Islet of Langerhans (tissue), 1 donor: ENCODE data around the gene VWA3A.
"Not testable (repeated sequence)": the region's sequence is repeated elsewhere in the genome, so short reads cannot be mapped to it uniquely, and the experiment has no call there.

ENCODE experiments used
- FAIRE-seq: peaks from one replicate; lab custom pipeline; 2011; peaks lifted over from hg19 to GRCh38; lab: Jason Lieb, UNC

VWA3A gene

DNA sequence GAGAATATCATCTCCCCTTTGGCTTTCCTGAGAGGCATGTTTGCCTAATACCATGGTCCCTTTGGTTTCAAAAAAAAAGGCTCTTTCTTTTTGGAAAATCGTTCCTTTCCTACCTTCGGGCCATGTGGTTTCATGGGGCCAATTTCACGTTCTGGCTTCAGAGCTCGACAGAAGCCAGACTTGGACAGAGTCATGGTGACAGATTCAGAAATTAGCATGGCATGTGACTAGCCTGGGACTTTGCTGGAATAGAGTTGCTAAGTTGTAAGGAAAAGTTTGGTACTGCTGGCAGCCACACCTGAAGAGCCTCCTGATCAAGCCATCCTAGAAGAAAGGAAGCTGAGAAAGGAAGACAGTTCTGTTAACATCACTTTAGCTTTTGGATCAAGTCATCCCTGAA, 2.4 kb upstream of the VWA3A start:
- no peak for FAIRE-seq

DNA sequence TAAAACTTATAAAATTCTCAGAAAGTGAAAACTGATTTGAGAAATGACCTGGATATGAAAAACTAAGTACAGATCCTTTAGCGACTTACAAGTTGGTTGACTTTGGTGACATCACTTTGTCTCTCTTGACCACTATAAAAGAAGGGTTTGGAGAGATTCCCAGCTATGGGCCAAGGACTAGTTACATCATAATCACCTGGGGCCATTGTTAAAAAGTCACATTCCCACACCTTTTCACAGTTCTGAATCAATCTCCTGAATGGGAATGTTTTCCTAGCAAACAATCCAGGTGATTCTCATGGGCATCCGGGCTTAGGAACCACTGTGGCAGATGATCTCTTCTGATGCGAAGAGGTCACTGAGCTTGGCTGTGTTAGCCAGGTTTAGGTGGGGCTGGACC, 620 bp upstream of the VWA3A start:
- no peak for FAIRE-seq

DNA sequence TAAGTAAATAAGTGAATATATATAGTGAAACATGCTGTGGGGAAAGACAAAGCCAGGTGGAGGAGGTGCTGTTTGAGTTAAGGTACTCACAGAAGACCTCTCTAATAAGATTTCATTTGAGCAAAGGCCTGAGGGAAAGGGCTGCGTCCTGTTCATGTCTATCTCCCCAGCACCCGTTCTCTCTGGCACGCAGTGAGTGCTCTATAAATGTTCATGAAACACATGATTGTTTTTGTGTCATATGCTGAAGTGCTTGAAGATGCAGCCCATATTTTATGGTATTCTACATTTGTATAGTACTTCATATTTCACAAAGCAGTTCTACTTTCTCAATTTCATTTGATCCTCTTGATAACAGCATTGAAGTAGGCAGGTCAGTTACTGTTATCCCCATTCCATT, 990 bp downstream of the VWA3A start:
- no peak for FAIRE-seq

GRCh38 chr16:22093996-22094395, 1.7 kb downstream of the VWA3A start:
- no peak for FAIRE-seq

DNA sequence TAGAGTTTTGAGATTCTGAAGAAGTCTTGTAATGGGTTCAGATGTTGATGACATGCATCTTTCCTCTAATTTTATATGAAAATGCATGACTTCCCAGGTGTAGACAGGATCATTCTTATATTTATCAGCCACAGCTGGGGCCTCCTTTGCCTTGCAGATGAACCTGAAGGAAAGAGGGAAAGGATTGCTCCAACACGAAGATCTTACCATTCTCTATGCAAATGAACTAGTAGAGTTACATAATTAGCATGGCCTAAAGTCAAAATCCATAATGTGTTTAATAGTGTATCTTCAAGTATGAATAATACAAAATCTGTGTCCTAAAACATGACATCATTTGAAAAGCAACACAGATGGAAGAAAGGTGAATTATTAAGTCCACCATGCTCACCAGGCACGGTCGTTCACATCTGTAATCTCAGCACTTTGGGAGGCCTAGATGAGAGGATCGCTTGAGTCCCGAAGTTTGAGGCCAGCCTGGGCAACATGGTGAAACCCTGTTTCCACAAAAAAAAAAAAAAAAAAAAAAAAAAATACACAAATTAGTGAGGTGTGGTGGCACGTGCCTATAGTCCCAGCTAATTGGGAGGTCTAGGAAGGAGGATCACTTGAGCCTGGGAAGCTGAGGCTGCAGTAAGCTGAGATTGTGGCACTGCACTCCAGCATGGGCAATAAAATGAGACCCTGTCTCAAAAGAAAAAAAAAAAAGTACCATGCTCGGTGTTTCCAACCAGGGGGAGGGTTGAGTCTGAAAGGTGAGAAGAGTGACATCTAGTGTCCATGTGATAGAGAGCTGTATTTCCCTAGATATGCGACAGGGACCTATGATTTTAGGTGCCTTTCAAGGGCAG, 6.3 kb downstream of the VWA3A start:
- FAIRE-seq: peak; percentile 45

DNA sequence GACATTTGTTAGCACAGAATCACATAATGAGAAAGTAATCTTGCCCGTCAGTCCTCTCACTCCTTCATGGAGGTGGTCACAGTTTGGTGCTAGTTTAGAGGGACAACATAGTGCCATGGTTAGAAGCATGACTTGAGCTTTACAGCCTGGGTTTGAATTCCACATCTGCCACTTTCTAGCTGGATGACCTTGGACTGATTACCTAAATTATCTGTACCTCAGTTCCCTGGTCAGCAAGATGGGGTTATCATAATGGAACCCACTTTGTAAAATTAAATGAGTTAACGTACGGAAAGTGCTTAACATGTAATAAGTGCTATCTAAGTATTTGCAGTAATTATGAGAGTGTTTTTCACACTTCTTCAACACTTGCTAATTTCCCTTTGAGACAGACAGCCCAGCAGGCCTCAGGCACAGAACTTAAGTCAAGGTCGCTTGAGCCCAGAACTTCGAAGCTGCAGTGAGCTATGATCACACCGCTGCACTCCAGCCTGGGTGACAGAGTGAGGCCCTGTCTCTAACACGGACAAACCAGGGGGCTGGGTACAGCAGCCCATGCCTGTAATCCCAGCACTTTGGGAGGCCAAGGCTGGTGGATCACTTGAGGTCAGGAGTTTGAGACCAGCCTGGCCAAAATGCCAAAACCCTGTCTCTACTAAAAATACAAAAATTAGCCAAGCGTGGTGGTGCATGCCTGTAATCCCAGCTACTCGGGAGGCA, 7.1 kb downstream of the VWA3A start:
- FAIRE-seq: no peak

GRCh38 chr16:22103441-22103840, 11.1 kb downstream of the VWA3A start:
- no peak for FAIRE-seq

GRCh38 chr16:22109258-22109898, 17.0 kb downstream of the VWA3A start:
- no peak for FAIRE-seq

GRCh38 chr16:22111629-22112028, 19.3 kb downstream of the VWA3A start:
- not testable (repeated sequence) for FAIRE-seq

- no peak for FAIRE-seq
Measured at GRCh38 chr16:22116095-22116700, 23.9 kb downstream of the VWA3A start.

- FAIRE-seq: peak; percentile 38
Measured at GRCh38 chr16:22117609-22118008, 25.3 kb downstream of the VWA3A start.

- no peak for FAIRE-seq
Measured at GRCh38 chr16:22120440-22120839, 28.1 kb downstream of the VWA3A start.

- no peak for FAIRE-seq
Measured at GRCh38 chr16:22122239-22122638, 29.9 kb downstream of the VWA3A start.

DNA sequence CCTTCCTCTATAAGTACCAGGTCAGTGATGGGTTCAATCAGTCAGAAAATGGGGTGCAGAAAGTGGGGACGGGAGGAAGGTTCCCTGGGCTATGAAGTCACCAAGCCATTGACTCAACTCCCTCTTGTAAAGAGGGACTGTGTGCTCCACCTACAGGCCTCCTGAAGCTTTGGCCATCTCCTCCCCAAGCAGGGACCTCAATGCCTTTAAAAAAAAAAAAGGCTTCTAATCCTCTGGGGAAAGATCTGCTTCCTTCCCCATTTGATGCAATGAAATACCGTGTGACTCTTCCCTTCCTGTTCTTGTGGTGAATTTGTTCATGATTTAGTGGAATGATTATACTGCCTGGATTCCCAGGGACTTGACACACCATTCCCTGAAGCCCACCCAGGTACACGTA, 30.8 kb downstream of the VWA3A start:
- no peak for FAIRE-seq

DNA sequence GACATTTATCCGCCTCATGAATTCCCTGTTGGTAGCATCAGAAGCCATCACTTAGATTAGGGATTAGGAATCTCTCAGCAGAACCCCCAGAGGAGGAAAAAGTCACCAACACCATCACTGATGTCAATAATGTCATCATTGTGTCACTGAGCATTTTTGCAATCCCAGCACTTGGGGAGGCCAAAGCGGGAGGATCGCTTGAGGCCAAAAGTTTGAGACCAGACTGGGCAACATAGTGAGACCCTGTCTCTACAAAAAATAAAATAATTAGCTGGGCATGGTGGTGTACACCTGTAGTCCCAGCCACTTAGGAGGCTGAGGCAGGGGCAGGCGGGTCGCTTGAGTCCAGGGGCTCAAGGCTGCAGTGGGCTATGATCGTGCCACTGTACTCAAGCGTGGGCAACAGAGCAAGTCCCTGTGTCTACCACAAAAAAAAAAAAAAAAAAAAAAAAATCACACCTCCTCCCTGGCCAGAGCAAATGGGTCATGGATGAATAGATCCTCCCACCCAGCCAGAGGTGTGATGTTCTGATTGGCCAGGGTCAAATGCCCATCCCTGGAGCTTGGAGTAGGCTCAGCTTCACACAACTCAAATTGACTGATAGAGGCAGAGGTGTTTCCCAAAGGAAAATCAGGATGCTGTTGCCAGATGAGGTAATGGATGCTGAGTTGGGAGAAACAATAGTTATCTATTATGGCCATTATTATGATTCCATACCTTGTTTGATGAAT, 31.6 kb downstream of the VWA3A start:
- no peak for FAIRE-seq

GRCh38 chr16:22124583-22125284, 32.4 kb downstream of the VWA3A start:
- no peak for FAIRE-seq

DNA sequence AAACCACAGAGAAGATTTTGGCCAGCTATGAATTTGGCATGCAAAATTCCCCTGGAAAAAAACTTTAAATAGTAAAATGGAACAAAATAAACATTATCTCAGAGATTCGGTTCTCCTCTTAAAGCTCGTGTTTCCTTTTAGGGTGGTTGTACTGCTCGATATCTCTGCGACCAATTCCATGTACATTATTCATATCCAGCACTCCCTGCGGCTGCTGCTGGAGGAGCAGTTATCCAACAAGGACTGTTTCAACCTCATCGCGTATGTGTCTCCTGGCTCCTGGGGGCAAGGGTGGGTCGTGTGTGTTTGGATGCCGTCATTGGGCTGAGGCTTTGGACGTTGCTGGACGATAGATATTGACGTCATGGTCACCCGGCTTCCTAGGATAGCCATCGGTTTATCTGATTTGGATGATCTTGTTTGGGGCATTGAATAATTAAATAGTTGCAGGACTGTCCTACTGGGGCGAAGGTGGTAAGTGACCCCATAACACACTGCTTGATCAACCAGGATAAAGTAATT, 33.8 kb downstream of the VWA3A start:
- no peak for FAIRE-seq

DNA sequence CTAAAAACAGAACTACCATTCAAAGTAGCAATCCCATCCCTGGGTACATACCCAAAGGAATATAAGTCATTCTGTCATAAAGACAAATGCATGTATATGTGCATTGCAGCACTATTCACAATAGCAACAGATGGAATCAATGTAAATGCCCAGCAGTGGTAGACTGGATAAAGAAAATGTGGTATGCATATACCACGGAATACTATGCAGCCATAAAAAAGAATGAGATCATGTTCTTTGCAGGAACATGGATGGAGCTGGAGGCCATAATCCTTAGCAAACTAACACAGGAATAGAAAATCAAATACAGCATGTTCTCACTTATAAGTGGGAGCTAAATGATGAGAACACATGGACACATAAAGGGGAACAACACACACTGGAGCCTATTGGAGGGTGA, 36.2 kb downstream of the VWA3A start:
- not testable (repeated sequence) for FAIRE-seq

- FAIRE-seq: no peak
Measured at GRCh38 chr16:22130528-22130927, 38.2 kb downstream of the VWA3A start.

- no peak for FAIRE-seq
Measured at GRCh38 chr16:22132801-22133200, 40.5 kb downstream of the VWA3A start.

DNA sequence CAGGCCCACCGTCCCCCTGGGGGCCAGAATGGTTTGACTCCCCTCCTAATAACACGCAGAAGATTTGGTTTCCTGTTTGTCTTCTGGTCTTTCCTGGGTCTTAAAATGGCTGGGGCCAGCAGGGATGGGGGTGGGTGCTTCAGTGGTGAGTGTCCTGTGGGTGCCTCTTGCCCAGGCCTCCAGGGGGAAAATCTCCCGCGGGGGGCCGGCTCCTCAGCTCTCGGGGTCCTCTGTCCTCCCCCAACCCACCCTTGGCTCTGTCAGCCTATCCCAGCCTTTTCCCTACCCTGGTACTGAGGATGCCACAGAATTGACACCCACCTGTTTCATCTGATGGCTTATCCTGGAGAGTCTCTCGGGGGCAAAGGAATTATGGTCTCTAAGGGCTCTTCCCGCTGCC, 46.1 kb downstream of the VWA3A start:
- FAIRE-seq: no peak
